HG03060 (cell line): ENCODE measurements around the gene SLC35B1.
"Not testable (repeated sequence)": the region's sequence is repeated elsewhere in the genome, so short reads cannot be mapped to it uniquely, and the experiment has no call there.

Experiments used
- ATAC-seq: cut with Tn5 transposase; IDR thresholded peaks from one replicate; pipeline ENCODE4 v1.9.1; 2021; ENCODE audit warnings: low read depth, moderate number of reproducible peaks; ENCODE audit not compliant: unreplicated experiment

The SLC35B1 gene

DNA sequence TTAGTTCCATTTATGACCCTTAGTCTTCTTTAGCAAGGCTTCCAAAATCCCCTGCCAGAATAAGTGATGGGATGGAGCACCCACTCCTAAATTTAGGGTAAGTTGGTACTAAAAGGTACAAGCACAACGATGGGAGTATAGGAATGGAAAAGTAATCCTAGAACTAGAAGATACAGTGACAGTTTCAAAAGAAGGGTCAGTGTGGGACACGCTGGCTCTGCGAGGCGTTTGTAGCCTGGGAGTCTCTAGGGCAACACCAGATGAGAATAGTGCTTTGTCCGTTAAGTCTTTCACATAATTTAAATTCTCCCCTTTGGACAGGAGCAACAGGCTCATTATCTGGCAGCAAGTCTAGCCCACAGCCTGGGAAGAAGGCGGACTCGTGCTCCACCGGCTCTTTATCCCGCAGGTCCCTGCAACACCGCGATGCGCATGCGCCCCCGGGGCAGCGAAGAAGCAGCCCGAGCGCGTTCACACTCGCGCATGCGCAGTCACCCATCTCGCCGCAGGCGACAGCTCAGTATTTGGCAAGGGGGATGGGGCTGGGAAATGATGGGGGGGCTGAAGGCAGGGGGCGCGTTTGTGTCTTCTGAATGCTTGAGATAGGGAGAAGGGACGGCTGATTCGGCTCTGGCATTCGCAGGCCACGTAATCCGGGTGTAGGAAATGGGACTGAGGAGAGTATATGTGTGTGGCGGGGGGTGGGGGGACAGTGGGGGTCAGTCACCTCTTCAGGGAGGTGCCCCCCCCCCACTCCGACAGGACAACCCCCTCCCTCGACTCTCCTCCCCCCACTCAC is 30.4 kb downstream of the SLC35B1 start:
- no peak for ATAC-seq

DNA sequence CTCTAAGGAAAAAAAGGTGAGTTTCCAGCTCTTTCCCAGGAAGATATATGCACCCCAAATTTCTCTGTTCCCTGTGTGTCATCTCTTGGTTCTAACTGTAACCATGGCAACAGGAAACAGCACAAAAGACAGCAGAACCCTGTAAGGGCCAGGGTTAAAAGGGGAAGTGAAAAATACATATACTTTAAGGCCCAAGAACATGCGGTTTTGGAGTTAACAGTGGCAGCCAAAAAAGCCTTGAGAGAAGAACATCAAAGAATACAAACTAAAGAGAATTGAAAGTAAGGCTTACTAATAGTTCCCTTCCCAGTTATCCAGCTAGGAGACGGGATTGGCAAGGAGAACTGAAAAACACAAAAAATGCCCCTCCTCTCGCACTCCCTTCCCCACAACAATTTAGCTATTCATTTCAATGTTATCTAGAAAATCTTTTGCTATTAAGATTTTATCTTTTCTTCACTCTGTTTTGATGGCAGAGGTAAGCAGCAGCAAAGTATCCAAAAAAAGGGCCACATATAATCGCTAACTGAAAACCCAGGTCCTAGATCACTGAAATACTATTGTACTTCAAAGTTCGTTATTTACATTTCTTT is 31.4 kb downstream of the SLC35B1 start:
- peak; percentile 76 for ATAC-seq

DNA sequence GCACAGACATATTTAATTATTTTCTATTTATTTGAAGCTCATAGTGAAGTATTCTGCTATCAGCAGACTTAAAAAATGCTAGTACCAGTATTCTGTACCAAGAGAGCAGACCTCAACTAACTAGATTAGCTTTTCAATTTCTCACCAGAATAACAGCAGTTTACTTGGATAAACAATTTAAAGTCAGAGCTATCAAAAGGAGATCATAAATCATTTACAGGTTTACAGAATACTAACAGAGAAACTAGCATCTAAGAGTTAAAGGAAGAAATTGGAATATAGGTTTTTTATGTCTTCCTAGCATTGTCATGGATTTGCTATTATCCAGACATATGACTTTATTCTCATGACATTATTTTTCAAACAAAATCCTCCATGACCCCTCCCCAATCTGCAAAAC is 33.3 kb downstream of the SLC35B1 start:
- ATAC-seq = no peak

DNA sequence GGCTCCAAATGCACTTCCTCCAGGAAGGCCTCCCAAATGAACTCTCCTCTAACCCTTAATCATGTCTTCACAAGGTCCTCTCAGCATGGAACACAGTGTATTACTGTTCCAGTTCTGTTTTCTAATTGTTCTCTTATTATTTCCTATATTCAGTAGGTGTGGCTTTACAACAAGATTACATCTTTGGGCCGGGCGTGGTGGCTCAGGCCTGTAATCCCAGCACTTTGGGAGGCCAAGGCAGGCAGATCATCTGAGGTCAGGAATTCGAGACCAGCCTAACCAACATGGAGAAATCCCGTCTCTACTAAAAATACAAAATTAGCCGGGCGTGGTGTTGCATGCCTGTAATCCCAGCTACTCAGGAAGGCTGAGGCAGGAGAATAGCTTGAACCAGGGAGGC is 34.1 kb downstream of the SLC35B1 start:
- ATAC-seq = not testable (repeated sequence)

DNA sequence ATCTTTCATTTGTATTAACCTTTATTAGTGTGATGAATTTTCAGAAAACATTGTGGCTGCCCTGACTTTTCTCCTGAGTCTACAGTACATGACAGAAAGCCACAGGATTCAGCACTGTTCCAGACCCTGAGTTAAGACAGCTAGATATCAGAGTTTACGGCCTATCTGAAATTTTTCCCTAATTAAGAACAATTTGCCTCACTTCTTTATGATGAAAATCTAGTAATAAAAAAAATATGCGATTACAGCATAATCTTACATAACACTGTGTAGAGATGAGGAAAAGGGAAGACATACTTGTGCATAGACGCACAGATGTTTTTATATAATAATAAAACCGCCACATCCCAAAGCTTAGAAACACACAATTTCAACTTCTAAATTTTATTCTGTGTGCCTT is 37.1 kb downstream of the SLC35B1 start:
- ATAC-seq = no peak

DNA sequence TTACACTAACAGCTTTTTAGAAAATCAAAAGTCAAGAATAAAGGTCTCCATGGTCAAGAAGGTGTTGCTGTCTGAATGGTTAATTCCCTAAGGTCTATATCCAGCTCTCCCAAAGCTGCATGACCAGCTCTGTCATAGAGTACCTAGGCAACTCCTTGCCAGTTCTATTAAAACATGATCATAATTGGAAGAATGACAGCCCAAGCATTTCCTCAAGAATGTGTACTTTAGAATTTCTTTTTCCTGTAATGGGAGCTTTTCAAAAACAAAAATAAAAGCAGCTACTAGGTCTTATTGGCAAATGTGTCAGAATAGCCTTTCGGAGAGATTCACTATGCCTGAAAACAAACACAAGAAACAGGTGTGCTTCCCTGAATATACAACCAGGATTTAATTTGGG is 37.8 kb downstream of the SLC35B1 start:
- no peak for ATAC-seq

DNA sequence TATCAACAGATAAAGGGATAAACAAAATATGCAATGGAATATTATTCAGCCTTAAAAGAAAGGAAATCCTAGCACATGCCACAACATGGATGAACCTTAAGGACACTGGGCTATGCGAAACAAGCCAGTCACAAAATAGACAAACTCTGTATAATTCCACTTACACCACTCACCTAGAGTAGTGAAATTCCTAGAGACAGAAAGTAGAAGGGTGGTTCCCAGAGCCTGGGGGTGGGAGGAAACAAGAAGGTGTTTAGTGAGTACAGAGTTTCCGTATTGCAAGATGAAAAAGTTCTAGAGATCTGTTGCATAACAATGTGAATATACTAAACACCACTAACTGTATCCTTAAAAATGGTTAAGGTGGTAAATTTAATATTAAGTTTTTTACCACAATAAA is 39.9 kb downstream of the SLC35B1 start:
- no peak for ATAC-seq

DNA sequence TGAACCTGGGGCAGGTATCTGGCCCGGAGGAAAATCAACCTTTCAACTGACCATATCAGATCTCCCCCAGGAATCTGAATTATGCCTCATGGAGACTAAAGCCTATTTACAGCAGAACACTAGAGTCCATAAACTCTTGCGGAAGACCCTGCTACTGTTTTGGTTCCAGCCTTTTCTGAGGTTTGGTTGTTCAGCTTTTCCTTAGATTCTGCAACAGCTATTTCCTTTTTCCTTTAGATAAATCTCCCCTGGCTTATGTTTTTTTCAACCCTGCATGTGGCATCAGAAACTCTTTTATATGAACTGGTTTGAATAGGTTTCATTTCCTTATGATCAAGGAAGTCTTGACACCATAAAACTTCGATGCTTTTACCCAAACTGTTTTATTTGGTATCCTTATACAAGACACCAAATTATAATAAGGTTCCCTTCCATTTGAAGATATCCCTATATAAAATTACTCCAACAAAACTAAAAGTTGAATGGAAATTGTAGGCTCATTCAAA is 43.0 kb downstream of the SLC35B1 start:
- no peak for ATAC-seq

DNA sequence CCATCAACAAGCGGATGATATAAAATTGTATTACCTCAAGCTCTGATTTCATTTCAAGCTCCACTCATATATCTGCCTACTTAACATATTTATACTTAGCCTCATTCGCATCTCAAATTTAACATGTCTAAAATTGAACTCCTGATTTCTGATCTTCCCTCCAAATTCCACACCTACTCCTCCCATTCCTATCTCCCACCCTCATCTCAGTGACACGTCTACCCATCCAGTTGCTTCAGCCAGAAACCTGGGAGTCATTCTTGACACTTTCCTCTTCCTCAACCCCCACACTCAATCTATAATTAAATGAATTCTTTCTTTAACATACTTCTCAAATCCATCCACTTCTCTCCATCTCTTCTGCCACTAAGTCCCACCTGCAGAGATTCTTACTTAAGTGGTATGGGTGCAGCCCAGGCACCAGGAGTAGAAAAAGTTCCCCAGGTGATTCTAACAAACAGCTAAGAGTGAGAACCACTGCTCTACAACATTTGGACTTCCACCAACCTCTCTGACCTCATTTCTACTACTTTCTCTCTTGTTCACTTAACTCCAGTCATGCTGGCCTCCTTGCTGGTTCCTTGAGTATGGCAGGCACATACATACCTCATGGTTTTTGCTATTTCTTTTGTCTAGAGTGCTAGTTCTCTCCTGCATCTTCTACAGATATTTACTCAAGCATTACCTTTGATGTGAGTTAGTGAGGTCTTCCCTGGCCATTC is 47.9 kb downstream of the SLC35B1 start:
- ATAC-seq = no peak

DNA sequence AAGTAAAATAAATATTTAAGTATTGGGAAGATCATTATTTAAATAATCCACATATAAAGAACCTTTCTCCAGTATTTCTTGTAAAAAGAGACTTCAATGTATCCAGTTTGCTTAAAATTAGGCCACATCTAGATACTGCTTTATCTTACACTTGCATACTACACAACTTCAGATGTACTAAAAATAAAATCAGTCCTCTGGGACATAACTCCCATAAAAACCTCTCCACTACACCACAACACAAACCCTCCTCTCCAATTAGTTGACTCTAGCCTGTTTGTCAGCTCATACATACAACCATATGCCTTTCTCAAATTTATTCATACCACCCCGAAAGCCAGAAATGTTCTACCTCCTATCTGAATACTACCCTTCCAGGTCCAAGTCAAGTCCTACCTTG is 51.5 kb downstream of the SLC35B1 start:
- ATAC-seq = no peak
